22Rv1 (cell line): Measurements from ENCODE around the gene PLSCR5.

Experiments used
- CTCF ChIP-seq: fragments of 450-650 bp; IDR thresholded peaks from 2 replicates; pipeline ENCODE4 v1.5.1; 2017; ENCODE audit warnings: mild to moderate bottlenecking
- ZFX ChIP-seq: fragments of 450-650 bp; IDR thresholded peaks from 2 replicates; pipeline ENCODE4 v1.6.1; 2017; ENCODE audit warnings: antibody characterized with exemption, borderline replicate concordance

- no peak for TF ChIP-seq CTCF
- TF ChIP-seq ZFX, result no peak
These were observed 43.3 kb downstream of the PLSCR5 start for GRCh38 chr3:146561879-146562278.
